GM18508 (cell line): ENCODE results near the gene PPP2R5C.

Experiments used
- ATAC-seq: cut with Tn5 transposase; IDR thresholded peaks from one replicate; pipeline ENCODE4 v1.9.1; 2021; ENCODE audit warnings: moderate number of reproducible peaks; ENCODE audit not compliant: insufficient read depth, unreplicated experiment

Gene PPP2R5C

GRCh38 chr14:101973356-101973755, 211.8 kb downstream of the PPP2R5C start:
- no peak for ATAC-seq

DNA sequence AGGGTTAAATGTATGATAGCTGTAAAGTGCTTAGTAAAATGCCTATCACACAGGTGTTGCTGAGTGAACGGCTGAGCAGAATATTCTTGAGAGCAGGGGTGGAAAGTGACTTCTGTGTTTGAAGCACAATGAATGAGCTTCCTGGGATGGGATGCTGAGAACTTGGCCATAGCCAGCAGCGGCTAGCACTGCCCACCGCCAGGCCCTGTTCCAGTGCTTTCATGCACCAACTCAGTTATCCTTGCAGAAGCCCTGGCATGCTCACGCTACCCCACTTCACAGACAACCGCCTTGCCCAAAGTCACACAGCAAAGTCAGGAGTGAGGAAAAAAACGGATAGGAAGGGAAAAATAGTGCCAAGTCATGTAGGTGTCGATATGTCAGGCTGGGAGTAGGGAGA, 213.7 kb downstream of the PPP2R5C start:
- no peak for ATAC-seq
